Activated CD4-positive, alpha-beta T cell treated with anti-CD3 and anti-CD28 coated beads, Interleukin-2, amount 10 ng/mL, durations not matched to agents 7 days and 5 days (primary cell): ENCODE results near the gene ARHGAP11A. TPM values are rescaled to one million over a fixed set of nuclear protein-coding genes. Genes with fewer than 3 reads are reported as not detected.

ENCODE experiments used
- CTCF ChIA-PET: fragments of 350-600 bp; sonication (Branson Sonifier 250); formaldehyde crosslinking; loops from one replicate; lab custom pipeline; 2021; ENCODE audit warnings: antibody characterized with exemption; lab: Charles Lee
- POLR2A ChIA-PET: fragments of 350-600 bp; sonication (Branson Sonifier 250); formaldehyde crosslinking; loops from one replicate; lab custom pipeline; 2021; ENCODE audit warnings: antibody characterized with exemption; lab: Charles Lee
- DNase-seq: peaks from one replicate; pipeline ENCODE4 v3.0.0-alpha.2; 2020
- H3K27ac Mint-ChIP-seq: one replicate; pipeline ENCODE4 v1.8.0; 2021; ENCODE audit warnings: mild to moderate bottlenecking, moderate library complexity, mixed read lengths
- H3K27me3 Mint-ChIP-seq: one replicate; pipeline ENCODE4 v1.8.0; 2021; ENCODE audit warnings: mixed read lengths
- H3K36me3 Mint-ChIP-seq: one replicate; pipeline ENCODE4 v1.8.0; 2021; ENCODE audit warnings: low read depth, mixed read lengths
- H3K4me1 Mint-ChIP-seq: one replicate; pipeline ENCODE4 v1.8.0; 2021; ENCODE audit warnings: mixed read lengths
- H3K4me3 Mint-ChIP-seq: one replicate; pipeline ENCODE4 v1.8.0; 2021; ENCODE audit warnings: mild to moderate bottlenecking, moderate library complexity, mixed read lengths
- H3K9me3 Mint-ChIP-seq: one replicate; pipeline ENCODE4 v1.8.0; 2021; ENCODE audit warnings: mixed read lengths
- total RNA-seq, 2 experiments: library from RNA; stranded (reverse); gene quantifications; one replicate each; pipeline ENCODE4 v1.2.3, GENCODE V29; 2021

The ARHGAP11A gene
- total RNA-seq, 2 experiments from 2014 or later: 148 to 160 TPM

DNA sequence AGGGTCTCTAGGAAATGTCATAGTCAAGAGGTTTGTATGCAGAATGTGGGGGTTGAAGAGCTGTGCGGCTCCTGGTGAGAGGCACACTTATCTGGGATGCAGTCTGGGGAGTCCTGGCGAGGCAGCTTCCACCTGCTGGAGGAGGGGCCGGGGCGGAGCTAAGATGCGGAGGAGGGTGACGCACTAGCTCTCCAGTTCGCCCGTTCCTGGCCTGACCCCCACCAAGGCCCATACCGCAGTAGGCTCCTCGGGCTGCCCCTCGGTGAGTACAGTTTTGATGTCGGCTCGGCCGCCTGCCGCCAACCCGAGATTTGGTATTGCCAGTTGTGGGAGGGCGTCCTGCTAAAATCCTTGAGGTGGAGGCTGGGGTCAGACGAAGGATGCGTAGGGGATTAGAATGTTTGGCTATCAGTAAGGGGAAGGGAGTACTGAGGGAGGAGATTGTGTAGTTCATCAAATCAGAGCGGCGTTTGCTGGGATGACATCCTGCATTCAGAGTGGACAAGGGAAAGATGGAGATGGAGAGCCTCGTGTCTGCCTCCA is 26.3 kb downstream of the ARHGAP11A start, which contains the start of gene SCG5:
Gene SCG5, plus strand, starts transcription at position 194 of the 543 bp plus-strand sequence. CDS start 1,883 bp downstream, outside the sequence.
- no peak for DNase-seq
- peaks cover 56% of the 10 kb centered on the region for H3K36me3 Mint-ChIP-seq
- peaks cover 7% of the 10 kb centered on the region for H3K4me1 Mint-ChIP-seq
- ChIA-PET POLR2A (no interaction called here), CTCF (interaction anchor here (1.3 to 1.5 kb wide), 2 partner anchors 8 to 22 kb away, joined by 3 read pairs; no protein-coding TSS in a partner anchor)
- H3K27ac Mint-ChIP-seq: no peak within 1 kb of the TSS
- no peaks in the 10 kb centered on the region for H3K27me3 Mint-ChIP-seq
- no peak within 1 kb of the TSS for H3K4me3 Mint-ChIP-seq
- no peaks in the 10 kb centered on the region for H3K9me3 Mint-ChIP-seq

DNA sequence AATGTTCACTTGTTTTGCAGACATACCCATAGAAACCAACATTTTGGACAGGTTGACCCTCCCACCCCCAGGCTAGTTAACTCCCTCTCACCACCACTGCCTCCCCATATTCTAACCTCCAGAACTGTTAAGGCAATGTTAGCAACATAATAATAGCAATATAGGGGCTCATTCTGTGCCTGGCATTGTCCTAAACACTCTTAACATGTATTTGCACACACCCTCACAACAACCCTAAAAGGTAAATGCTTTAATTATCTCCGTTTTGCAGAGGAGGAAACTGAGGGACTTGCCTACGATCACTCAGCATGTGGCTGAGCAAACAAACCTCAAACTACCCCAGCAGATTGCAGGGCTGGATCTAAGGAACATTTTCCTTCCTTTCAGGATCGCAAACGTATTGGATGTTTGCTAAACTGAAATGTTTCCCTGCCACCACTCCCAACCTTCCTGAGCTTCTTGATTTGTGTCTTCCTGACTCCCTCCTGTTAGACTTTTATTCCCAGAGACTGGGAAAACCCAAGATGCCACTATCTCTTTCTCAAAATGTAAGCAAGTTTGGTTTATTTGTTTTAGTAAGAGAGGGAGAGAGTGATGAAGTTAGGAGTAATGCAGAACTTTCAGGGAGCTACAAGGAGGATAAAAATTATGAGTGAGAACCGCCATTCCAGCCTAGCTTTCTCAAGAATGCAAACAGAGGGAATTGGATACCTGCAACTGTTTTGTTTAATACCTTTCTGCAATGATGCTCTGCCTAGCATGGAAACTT is 27.5 kb downstream of the ARHGAP11A start:
- CTCF ChIA-PET: interaction anchor here (1.1 kb wide), 1 partner anchor 20 kb away, joined by 3 read pairs; no protein-coding TSS in a partner anchor
- peaks cover 51% of the 10 kb centered on the region for H3K36me3 Mint-ChIP-seq
- peaks cover 7% of the 10 kb centered on the region for H3K4me1 Mint-ChIP-seq
- H3K27me3 Mint-ChIP-seq: no peaks in the 10 kb centered on the region
- H3K27ac Mint-ChIP-seq: no peak overlapping the region
- H3K9me3 Mint-ChIP-seq: no peaks in the 10 kb centered on the region
- DNase-seq: no peak
- H3K4me3 Mint-ChIP-seq: no peak overlapping the region
- POLR2A ChIA-PET: no interaction called here

DNA sequence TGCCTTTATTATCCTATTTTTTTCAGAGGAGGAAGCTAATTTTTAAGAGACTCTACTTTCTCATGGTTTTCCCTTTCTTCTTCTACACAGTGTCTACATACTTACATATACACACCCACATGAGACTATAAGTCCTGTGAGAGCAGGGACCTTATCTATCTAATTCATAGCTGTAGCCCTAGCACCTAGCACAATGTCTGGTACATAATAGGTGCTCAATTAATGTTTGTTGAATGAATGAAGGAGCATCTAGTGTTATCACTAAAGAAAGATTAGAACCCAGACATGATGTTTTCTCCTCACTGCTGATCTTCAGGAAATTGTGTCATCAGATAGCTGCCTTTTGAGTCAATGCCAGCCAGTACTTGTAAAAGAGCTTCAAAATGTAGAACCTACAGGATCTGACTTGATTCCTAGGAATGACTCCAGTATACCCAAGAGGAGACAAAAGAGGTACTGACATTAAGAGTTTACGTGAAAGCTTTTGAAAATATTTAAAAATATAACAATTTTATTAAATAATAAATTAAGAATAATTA is 28.7 kb downstream of the ARHGAP11A start:
- H3K4me3 Mint-ChIP-seq: no peak overlapping the region
- peaks cover 7% of the 10 kb centered on the region for H3K4me1 Mint-ChIP-seq
- CTCF ChIA-PET: interaction anchor here (1.5 kb wide), 1 partner anchor 12 kb away, joined by 3 read pairs; no protein-coding TSS in a partner anchor
- no peak overlapping the region for H3K27ac Mint-ChIP-seq
- POLR2A ChIA-PET: no interaction called here
- no peak for DNase-seq
- H3K27me3 Mint-ChIP-seq: no peaks in the 10 kb centered on the region
- H3K36me3 Mint-ChIP-seq: peaks cover 50% of the 10 kb centered on the region
- no peaks in the 10 kb centered on the region for H3K9me3 Mint-ChIP-seq

DNA sequence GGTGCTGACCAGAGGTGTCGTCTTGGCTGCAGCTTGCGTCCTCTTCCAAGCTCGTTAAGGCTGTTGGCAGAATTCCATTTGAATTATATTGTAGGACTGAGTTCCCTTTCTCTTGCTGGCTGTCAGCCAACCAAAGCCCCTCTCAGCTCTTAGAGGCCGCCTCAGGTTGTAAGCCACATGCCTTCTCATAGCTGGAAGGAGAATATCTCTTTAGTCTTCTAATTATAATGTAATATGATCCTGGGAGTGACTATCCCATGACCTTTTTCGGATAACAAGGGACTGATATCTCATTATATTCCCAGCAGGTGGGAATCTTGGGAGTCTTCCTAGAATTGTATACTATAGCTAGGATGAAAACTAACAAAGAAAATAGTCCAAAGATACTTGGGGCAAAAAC is 31.0 kb downstream of the ARHGAP11A start:
- no peak overlapping the region for H3K27ac Mint-ChIP-seq
- H3K9me3 Mint-ChIP-seq: no peaks in the 10 kb centered on the region
- CTCF ChIA-PET: interaction anchor here (1.0 kb wide), 1 partner anchor 11 kb away, joined by 3 read pairs; no protein-coding TSS in a partner anchor
- H3K36me3 Mint-ChIP-seq: peaks cover 44% of the 10 kb centered on the region
- POLR2A ChIA-PET: no interaction called here
- no peaks in the 10 kb centered on the region for H3K27me3 Mint-ChIP-seq
- peaks cover 2% of the 10 kb centered on the region for H3K4me1 Mint-ChIP-seq
- H3K4me3 Mint-ChIP-seq: no peak overlapping the region
- DNase-seq: no peak

DNA sequence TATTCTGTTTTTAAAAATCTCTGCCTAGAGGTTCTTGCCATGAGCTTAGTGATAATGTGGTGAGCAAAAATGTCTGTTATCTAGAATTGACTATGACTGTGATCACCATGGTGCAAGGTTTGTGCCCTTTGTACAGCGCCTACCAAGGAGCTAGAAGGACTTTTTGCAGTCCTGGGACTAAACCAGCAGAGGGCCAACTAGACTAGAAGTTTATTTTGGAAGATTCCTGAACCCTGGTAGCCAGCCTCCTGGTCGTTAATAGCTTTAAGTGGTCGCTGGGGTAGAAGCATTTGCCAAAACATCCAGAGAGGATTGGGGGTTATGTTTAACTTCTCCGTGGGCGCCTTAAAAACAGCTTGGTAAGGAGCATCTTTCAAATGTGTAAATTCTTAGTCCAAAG is 34.0 kb downstream of the ARHGAP11A start:
- POLR2A ChIA-PET: no interaction called here
- Mint-ChIP-seq H3K27ac (no peak overlapping the region), H3K27me3 (no peaks in the 10 kb centered on the region), H3K9me3 (no peaks in the 10 kb centered on the region), H3K36me3 (peaks cover 56% of the 10 kb centered on the region), H3K4me1 (peaks cover 2% of the 10 kb centered on the region), H3K4me3 (no peak overlapping the region)
- DNase-seq: no peak
- CTCF ChIA-PET: interaction anchor here (0.7 to 2.0 kb wide), 3 partner anchors 8 to 13 kb away, joined by 3 to 5 read pairs (median 4); partner anchors contain the start of gene SCG5

DNA sequence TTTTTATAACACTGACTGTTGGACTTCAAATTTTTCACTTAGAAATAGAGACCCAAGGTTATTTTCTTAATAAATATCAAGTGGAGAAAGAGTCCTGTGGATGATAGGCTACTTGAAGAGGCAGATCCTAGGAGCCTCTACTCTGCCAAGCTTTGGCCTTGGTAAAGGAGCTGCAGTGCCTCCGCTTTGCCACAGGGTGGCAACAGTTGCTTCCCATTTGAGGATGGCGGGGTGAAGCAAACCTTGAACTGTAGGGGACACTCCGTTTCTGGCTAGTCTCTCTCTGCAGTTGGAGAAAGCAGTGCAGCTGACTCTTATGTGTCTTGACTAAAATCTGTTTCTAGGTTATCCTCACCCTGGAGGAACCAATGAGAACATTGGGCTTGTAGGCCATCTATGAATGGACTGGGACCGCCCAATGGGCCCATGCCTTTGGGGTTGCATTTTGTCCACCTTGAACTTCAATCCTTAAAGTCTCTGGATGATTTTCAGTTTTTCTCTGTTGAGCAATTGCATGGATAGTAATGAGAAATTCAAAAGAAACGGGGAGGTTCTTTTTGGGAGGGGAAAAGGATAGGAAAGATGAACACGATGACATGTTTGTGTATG is 36.0 kb downstream of the ARHGAP11A start:
- H3K9me3 Mint-ChIP-seq: no peaks in the 10 kb centered on the region
- H3K4me1 Mint-ChIP-seq: peaks cover 9% of the 10 kb centered on the region
- H3K27me3 Mint-ChIP-seq: no peaks in the 10 kb centered on the region
- H3K27ac Mint-ChIP-seq: no peak overlapping the region
- peak; percentile 68 for DNase-seq
- no peak overlapping the region for H3K4me3 Mint-ChIP-seq
- ChIA-PET CTCF (interaction anchor here (1.1 to 1.7 kb wide), 2 partner anchors 9 to 28 kb away, joined by 5 read pairs; no protein-coding TSS in a partner anchor), POLR2A (no interaction called here)
- H3K36me3 Mint-ChIP-seq: peaks cover 58% of the 10 kb centered on the region

DNA sequence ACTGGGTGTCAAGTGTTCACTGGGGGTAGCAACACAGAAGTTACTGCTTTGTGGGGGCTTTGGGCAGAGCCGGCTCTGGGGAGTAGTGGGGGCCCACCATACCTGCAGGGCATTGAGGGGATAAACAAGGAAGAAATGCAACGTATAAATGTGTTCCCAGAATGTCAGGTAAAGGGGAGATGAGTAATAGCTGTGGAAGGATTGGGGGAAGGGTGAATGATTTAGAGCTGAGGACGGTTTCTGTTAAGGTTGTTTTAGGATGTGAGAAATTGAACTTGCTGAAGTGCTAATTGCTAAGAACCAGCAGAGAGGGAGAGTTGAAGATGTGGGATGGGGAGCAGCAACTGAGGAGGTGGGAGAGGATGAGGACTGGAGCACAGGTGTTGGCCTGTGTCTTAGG is 36.9 kb downstream of the ARHGAP11A start:
- DNase-seq: no peak
- ChIA-PET POLR2A (no interaction called here), CTCF (no interaction called here)
- Mint-ChIP-seq H3K27ac (no peak overlapping the region), H3K4me1 (peaks cover 15% of the 10 kb centered on the region), H3K4me3 (no peak overlapping the region), H3K9me3 (no peaks in the 10 kb centered on the region), H3K27me3 (no peaks in the 10 kb centered on the region), H3K36me3 (peaks cover 56% of the 10 kb centered on the region)

DNA sequence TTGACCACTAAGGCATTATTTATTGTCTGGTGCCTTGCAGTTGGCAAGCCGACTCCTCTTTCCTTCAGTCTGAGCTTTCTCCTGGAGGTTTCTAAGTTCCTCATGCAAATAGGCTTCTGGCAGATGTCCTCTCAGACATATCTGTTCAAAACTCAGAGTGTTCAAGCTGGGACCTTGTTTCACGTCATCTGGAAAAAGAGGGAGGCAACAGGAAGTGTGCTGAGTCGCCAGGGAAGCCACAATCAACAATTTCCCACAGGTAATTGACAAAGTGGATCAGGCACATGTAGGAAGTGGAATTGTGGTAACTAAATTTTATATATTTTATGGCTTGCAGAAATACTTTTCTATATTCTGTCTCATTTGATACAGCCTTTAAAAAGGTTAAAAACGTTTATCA is 40.8 kb downstream of the ARHGAP11A start:
- no peak overlapping the region for H3K27ac Mint-ChIP-seq
- ChIA-PET CTCF (interaction anchor here (1.0 kb wide), 2 partner anchors 11 to 13 kb away, joined by 3 read pairs; no protein-coding TSS in a partner anchor), POLR2A (no interaction called here)
- H3K4me1 Mint-ChIP-seq: peaks cover 20% of the 10 kb centered on the region
- DNase-seq: no peak
- H3K36me3 Mint-ChIP-seq: peaks cover 47% of the 10 kb centered on the region
- H3K27me3 Mint-ChIP-seq: no peaks in the 10 kb centered on the region
- H3K9me3 Mint-ChIP-seq: no peaks in the 10 kb centered on the region
- H3K4me3 Mint-ChIP-seq: no peak overlapping the region

DNA sequence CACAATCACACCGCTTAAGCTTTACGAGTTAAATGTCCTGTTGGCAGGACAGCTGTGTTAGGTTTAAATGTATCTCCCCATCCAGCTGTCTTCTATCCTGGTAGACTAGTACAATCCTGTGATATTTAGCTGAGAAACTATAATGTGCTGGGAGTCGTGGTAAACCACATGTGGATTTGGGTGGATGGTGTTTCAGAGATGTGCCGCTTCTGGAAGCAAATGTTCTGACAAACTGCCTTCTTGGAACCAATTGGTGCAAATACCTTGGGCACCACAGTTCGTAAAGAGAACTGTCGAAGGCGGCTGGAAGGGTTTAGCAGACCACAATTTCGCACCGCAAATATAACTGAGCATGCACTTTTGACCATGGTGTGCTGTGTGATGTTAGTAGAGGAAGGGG is 41.2 kb downstream of the ARHGAP11A start:
- CTCF ChIA-PET: interaction anchor here (1.0 kb wide), 1 partner anchor 12 kb away, joined by 3 read pairs; no protein-coding TSS in a partner anchor
- peaks cover 43% of the 10 kb centered on the region for H3K36me3 Mint-ChIP-seq
- H3K4me3 Mint-ChIP-seq: no peak overlapping the region
- POLR2A ChIA-PET: no interaction called here
- H3K9me3 Mint-ChIP-seq: no peaks in the 10 kb centered on the region
- no peak for DNase-seq
- peaks cover 20% of the 10 kb centered on the region for H3K4me1 Mint-ChIP-seq
- no peak overlapping the region for H3K27ac Mint-ChIP-seq
- H3K27me3 Mint-ChIP-seq: no peaks in the 10 kb centered on the region

DNA sequence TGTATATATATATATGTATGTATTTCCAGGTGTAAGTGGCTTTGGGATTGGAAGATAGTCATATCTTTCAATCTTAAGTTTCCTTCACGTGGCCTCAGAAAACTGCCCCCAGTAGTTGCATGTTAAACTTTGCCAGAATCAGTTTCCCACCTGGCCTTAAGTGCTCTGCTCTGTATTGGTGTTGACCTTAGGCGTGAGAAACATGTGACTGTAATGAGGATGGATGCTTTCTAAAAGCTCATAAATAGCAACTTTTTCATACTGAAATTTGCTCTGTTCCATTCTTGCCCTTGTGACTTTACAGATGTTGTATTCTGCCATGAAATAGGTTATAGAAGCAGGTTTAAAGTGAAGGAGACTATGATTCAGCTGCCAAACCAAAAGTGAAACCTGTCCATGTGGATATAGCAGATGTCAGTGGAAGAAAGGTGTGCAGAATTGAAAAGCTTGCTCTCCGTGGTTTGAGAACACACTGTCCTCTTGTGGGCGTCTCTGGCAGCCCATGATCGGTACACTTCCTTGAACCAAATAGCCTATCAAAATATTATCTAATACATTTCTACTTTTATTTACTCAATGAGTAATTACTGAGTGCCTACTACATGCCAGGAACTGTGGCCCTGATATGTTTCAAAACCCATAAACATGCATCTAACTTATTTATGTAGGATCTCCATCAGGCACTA is 42.0 kb downstream of the ARHGAP11A start:
- Mint-ChIP-seq H3K27ac (peak overlapping the region; percentile 16), H3K4me3 (no peak overlapping the region), H3K9me3 (no peaks in the 10 kb centered on the region), H3K27me3 (no peaks in the 10 kb centered on the region), H3K4me1 (peaks cover 18% of the 10 kb centered on the region), H3K36me3 (peaks cover 35% of the 10 kb centered on the region)
- CTCF ChIA-PET: interaction anchor here (1.1 to 1.6 kb wide), 2 partner anchors 9 to 10 kb away, joined by 3 read pairs; no protein-coding TSS in a partner anchor
- POLR2A ChIA-PET: no interaction called here
- DNase-seq: peak; percentile 21

DNA sequence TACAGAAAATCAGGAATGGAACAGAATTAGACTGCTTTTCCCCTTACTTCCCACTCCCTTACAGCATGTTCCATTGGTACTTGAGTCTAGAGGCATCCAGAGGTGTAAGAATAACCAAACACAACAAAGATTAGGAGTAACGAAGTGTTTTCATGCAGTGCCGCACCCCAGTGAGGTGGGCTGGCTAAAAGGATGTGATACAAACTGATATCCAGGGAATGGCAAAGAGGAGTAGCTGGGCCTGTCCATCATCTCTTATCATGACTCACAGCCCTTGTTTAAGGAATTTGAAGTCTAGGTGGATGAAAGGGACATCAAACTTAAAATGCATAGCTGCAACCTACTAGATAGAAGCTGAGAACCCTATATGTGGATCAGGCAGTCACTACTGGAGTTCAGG is 42.6 kb downstream of the ARHGAP11A start:
- Mint-ChIP-seq H3K4me1 (peaks cover 18% of the 10 kb centered on the region), H3K27ac (no peak overlapping the region), H3K9me3 (no peaks in the 10 kb centered on the region), H3K4me3 (no peak overlapping the region), H3K36me3 (peaks cover 34% of the 10 kb centered on the region), H3K27me3 (no peaks in the 10 kb centered on the region)
- POLR2A ChIA-PET: no interaction called here
- CTCF ChIA-PET: interaction anchor here (1.1 to 1.8 kb wide), 3 partner anchors 9 to 11 kb away, joined by 3 to 4 read pairs (median 3); no protein-coding TSS in a partner anchor
- no peak for DNase-seq
